MCF 10A (cell line): ENCODE measurements around the gene ARFGEF3. TPM values are rescaled to one million over a fixed set of nuclear protein-coding genes. Genes with fewer than 3 reads are reported as not detected.

Source experiments
- BruUV-seq: library from RNA; stranded (reverse); fragments of 400-500 nt; replicated peaks from 2 replicates; lab custom pipeline; 2021; lab: Mats Ljungman, UMichigan
- CTCF ChIA-PET: fragments of 300-600 bp; sonication (Branson Sonifier 250); formaldehyde crosslinking; extraction: SDS; loops from one replicate; lab custom pipeline; 2021; ENCODE audit warnings: antibody characterized with exemption, inconsistent platforms; lab: Yijun Ruan, JAX
- POLR2A ChIA-PET: fragments of 300-600, 350-650 bp; sonication (Branson Sonifier 250); formaldehyde crosslinking; extraction: SDS; loops from one replicate; lab custom pipeline; 2020; ENCODE audit warnings: antibody characterized with exemption, inconsistent platforms; lab: Yijun Ruan, JAX
- DNase-seq: peaks from one replicate; pipeline ENCODE4 v3.0.0-alpha.2; 2018; ENCODE audit not compliant: unreplicated experiment
- H3K27ac Mint-ChIP-seq: one replicate; pipeline ENCODE4 v1.8.0; 2022; ENCODE audit warnings: mild to moderate bottlenecking, low read depth, mixed read lengths; ENCODE audit not compliant: unreplicated experiment
- H3K27me3 Mint-ChIP-seq: one replicate; pipeline ENCODE4 v1.8.0; 2022; ENCODE audit warnings: mixed read lengths; ENCODE audit not compliant: insufficient read depth, unreplicated experiment
- H3K36me3 Mint-ChIP-seq: one replicate; pipeline ENCODE4 v1.8.0; 2022; ENCODE audit warnings: mild to moderate bottlenecking, moderate library complexity, mixed read lengths; ENCODE audit not compliant: insufficient read depth, unreplicated experiment
- H3K4me1 Mint-ChIP-seq: one replicate; pipeline ENCODE4 v1.8.0; 2022; ENCODE audit warnings: mixed read lengths; ENCODE audit not compliant: insufficient read depth, unreplicated experiment
- H3K4me3 Mint-ChIP-seq: one replicate; pipeline ENCODE4 v1.8.0; 2022; ENCODE audit warnings: mild to moderate bottlenecking, moderate library complexity, mixed read lengths; ENCODE audit not compliant: unreplicated experiment
- H3K9me3 Mint-ChIP-seq: one replicate; pipeline ENCODE4 v1.8.0; 2022; ENCODE audit warnings: mixed read lengths; ENCODE audit not compliant: unreplicated experiment
- intact Hi-C: fragments of 100-400 bp; cut with micrococcal nuclease; formaldehyde crosslinking; loops from 2 replicates; pipeline ENCODE4 v1.14.1; 2022
- total RNA-seq: library from RNA; stranded (reverse); gene quantifications from 2 replicates; pipeline ENCODE4 v1.2.3, GENCODE V29; 2022
- TF ChIP-seq, protein P1 (sequence below): fragments of 200-600 bp; IDR thresholded peaks from one replicate; pipeline ENCODE4 v1.8.0; 2022; ENCODE audit warnings: antibody characterized with exemption, mild to moderate bottlenecking; ENCODE audit not compliant: unreplicated experiment

ARFGEF3 gene
- total RNA-seq, 1 experiment from 2014 or later, result 3.4 TPM

DNA sequence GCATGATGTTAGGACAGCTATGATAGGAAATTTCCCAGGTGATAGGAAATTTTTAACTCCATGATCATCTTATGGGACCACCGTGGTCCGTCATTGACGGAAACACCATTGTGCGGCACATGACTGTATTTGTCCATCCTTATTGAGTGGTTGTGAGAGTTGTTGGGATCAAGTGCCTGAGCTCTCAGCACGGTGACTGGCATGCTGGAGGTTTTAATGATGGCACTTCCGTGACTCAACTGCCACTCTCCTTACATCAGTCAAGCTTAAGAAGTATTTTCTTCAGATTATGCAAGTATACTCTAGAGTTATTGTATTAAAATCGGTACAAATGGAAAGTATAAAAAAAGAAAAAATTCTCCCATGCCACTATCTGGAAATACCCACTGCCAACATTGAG is 35.8 kb downstream of the ARFGEF3 start:
- BruUV-seq, result no TSS peak
- no peaks in the 10 kb centered on the region for H3K36me3 Mint-ChIP-seq
- TF ChIP-seq, protein P1, sequence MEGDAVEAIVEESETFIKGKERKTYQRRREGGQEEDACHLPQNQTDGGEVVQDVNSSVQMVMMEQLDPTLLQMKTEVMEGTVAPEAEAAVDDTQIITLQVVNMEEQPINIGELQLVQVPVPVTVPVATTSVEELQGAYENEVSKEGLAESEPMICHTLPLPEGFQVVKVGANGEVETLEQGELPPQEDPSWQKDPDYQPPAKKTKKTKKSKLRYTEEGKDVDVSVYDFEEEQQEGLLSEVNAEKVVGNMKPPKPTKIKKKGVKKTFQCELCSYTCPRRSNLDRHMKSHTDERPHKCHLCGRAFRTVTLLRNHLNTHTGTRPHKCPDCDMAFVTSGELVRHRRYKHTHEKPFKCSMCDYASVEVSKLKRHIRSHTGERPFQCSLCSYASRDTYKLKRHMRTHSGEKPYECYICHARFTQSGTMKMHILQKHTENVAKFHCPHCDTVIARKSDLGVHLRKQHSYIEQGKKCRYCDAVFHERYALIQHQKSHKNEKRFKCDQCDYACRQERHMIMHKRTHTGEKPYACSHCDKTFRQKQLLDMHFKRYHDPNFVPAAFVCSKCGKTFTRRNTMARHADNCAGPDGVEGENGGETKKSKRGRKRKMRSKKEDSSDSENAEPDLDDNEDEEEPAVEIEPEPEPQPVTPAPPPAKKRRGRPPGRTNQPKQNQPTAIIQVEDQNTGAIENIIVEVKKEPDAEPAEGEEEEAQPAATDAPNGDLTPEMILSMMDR, result no peak
- no peak overlapping the region for H3K27ac Mint-ChIP-seq
- POLR2A ChIA-PET, result interaction anchor here (0.7 kb wide), 1 partner anchor 26 kb away, joined by 3 read pairs; no protein-coding TSS in a partner anchor
- intact Hi-C loops, result no loop called here
- no peak overlapping the region for H3K4me3 Mint-ChIP-seq
- no peaks in the 10 kb centered on the region for H3K27me3 Mint-ChIP-seq
- CTCF ChIA-PET, result no interaction called here
- H3K4me1 Mint-ChIP-seq, result no peaks in the 10 kb centered on the region
- no peaks in the 10 kb centered on the region for H3K9me3 Mint-ChIP-seq
- DNase-seq, result no peak

- H3K27me3 Mint-ChIP-seq, result no peaks in the 10 kb centered on the region
- H3K4me1 Mint-ChIP-seq, result no peaks in the 10 kb centered on the region
- TF ChIP-seq, protein P1, result no peak
- intact Hi-C loops, result no loop called here
- no peak overlapping the region for H3K4me3 Mint-ChIP-seq
- no peak for DNase-seq
- no TSS peak for BruUV-seq
- ChIA-PET POLR2A (no interaction called here), CTCF (no interaction called here)
- H3K27ac Mint-ChIP-seq, result no peak overlapping the region
- no peaks in the 10 kb centered on the region for H3K9me3 Mint-ChIP-seq
- no peaks in the 10 kb centered on the region for H3K36me3 Mint-ChIP-seq
Measured at GRCh38 chr6:138198430-138199091, 36.8 kb downstream of the ARFGEF3 start.

DNA sequence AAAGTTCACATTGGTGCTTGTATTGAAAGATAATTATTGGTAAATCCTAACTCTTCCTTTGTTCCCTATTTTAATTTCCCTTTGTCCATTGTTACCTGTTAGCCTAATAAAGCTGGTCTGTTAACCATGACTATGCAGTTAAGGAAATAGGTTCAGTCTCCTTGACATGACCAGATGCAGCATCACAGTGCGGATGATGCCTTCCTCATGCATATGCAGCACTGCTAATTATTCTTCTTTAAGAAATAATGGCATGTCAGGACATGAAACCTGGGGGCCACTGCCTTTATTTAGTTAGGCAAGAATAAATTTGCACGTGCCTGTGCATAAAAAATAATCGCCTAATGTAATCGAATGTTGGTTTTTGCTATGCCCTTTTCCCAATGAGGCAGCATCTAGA is 40.1 kb downstream of the ARFGEF3 start:
- intact Hi-C loops, result no loop called here
- no peaks in the 10 kb centered on the region for H3K9me3 Mint-ChIP-seq
- no peak overlapping the region for H3K27ac Mint-ChIP-seq
- ChIA-PET CTCF (no interaction called here), POLR2A (no interaction called here)
- no peaks in the 10 kb centered on the region for H3K4me1 Mint-ChIP-seq
- H3K36me3 Mint-ChIP-seq, result no peaks in the 10 kb centered on the region
- H3K27me3 Mint-ChIP-seq, result no peaks in the 10 kb centered on the region
- DNase-seq, result no peak
- TF ChIP-seq, protein P1, result no peak
- no TSS peak for BruUV-seq
- no peak overlapping the region for H3K4me3 Mint-ChIP-seq

- BruUV-seq, result no TSS peak
- H3K27me3 Mint-ChIP-seq, result no peaks in the 10 kb centered on the region
- H3K27ac Mint-ChIP-seq, result no peak overlapping the region
- TF ChIP-seq, protein P1, result no peak
- H3K9me3 Mint-ChIP-seq, result no peaks in the 10 kb centered on the region
- ChIA-PET POLR2A (no interaction called here), CTCF (interaction anchor here (0.7 kb wide), 1 partner anchor 212 kb away, joined by 3 read pairs; no protein-coding TSS in a partner anchor)
- intact Hi-C loops, result no loop called here
- H3K36me3 Mint-ChIP-seq, result no peaks in the 10 kb centered on the region
- no peak overlapping the region for H3K4me3 Mint-ChIP-seq
- no peak for DNase-seq
- H3K4me1 Mint-ChIP-seq, result no peaks in the 10 kb centered on the region
Measured at GRCh38 chr6:138203315-138203714, 41.6 kb downstream of the ARFGEF3 start.
